OCI-LY1 (cell line): Measurements from ENCODE around the gene CASZ1.

Source experiments
- CTCF ChIP-seq: fragments of 200-600 bp; sonication (generic), shearing (Covaris generic); IDR thresholded peaks from 2 replicates; pipeline ENCODE4 v1.5.1; 2017; ENCODE audit warnings: mild to moderate bottlenecking, antibody characterized with exemption, low read length, moderate library complexity, mixed read lengths
- EZH2 ChIP-seq: fragments of 200-600 bp; sonication (generic), shearing (Covaris generic); IDR thresholded peaks from 2 replicates; pipeline ENCODE4 v1.8.0; 2017; ENCODE audit warnings: borderline replicate concordance, mixed run types, mild to moderate bottlenecking, antibody characterized with exemption, low read length, moderate library complexity, mixed read lengths

- TF ChIP-seq CTCF: no peak
- TF ChIP-seq EZH2: no peak
Observed at GRCh38 chr1:10759413-10760200, 36.8 kb downstream of the CASZ1 start.
